Ishikawa (cell line): Measurements from ENCODE around the gene RIPK4.

ENCODE experiments used
- CEBPB ChIP-seq: IDR thresholded peaks from 2 replicates; pipeline ENCODE4 v1.6.1; 2012
- CREB1 ChIP-seq: IDR thresholded peaks from 2 replicates; pipeline ENCODE4 v1.6.1; 2012; ENCODE audit warnings: low read depth
- EGR1 ChIP-seq: IDR thresholded peaks from 2 replicates; pipeline ENCODE4 v1.6.1; 2012
- EP300 ChIP-seq: IDR thresholded peaks from 2 replicates; pipeline ENCODE4 v1.6.1; 2012; ENCODE audit warnings: borderline replicate concordance
- FOXM1 ChIP-seq: IDR thresholded peaks from 2 replicates; pipeline ENCODE4 v1.6.1; 2012; ENCODE audit warnings: low read depth, borderline replicate concordance
- NFIC ChIP-seq: IDR thresholded peaks from 2 replicates; pipeline ENCODE4 v1.6.1; 2012
- RAD21 ChIP-seq: IDR thresholded peaks from 2 replicates; pipeline ENCODE4 v1.6.1; 2012; ENCODE audit warnings: low read depth
- TAF1 ChIP-seq: IDR thresholded peaks from 2 replicates; pipeline ENCODE4 v1.6.1; 2012; ENCODE audit warnings: low read depth, mild to moderate bottlenecking
- TCF12 ChIP-seq: IDR thresholded peaks from 2 replicates; pipeline ENCODE4 v1.6.1; 2012; ENCODE audit warnings: low read depth
- TEAD4 ChIP-seq: IDR thresholded peaks from 2 replicates; pipeline ENCODE4 v1.6.1; 2012
- USF1 ChIP-seq: IDR thresholded peaks from 2 replicates; pipeline ENCODE4 v1.6.1; 2012
- YY1 ChIP-seq: IDR thresholded peaks from 2 replicates; pipeline ENCODE4 v1.6.1; 2012; ENCODE audit warnings: low read depth
- ZBTB7A ChIP-seq: IDR thresholded peaks from 2 replicates; pipeline ENCODE4 v1.6.1; 2012; ENCODE audit warnings: low read depth
- TF ChIP-seq, protein P1 (sequence below): IDR thresholded peaks from 2 replicates; pipeline ENCODE4 v1.6.1; 2012
- TF ChIP-seq, protein P2 (sequence below): IDR thresholded peaks from 2 replicates; pipeline ENCODE4 v1.6.1; 2012; ENCODE audit warnings: low read depth, mild to moderate bottlenecking

Gene RIPK4

DNA sequence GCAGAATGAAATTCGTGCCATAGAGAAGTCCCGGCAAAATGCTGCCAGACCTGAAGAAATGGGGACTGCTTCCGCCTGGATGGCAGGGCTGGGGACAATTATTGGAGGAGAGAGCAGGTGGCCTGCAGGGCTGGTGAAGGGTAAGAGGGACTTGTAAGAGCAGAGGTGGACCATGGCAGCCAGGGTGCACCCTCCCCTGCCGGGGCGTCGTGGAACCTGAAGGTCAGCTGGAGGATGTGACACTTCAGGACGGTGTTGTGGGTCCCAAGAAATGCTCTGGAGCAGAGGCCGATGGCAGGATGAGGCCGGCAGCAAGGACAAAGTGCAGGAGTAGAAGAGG, 40.3 kb downstream of the RIPK4 start:
- TF ChIP-seq NFIC, result no peak
- TF ChIP-seq TEAD4, result no peak
- no peak for TF ChIP-seq YY1
- no peak for TF ChIP-seq TCF12
- no peak for TF ChIP-seq EGR1
- TF ChIP-seq, protein P1, sequence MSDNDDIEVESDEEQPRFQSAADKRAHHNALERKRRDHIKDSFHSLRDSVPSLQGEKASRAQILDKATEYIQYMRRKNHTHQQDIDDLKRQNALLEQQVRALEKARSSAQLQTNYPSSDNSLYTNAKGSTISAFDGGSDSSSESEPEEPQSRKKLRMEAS, result no peak
- TF ChIP-seq ZBTB7A, result no peak
- TF ChIP-seq, protein P2, sequence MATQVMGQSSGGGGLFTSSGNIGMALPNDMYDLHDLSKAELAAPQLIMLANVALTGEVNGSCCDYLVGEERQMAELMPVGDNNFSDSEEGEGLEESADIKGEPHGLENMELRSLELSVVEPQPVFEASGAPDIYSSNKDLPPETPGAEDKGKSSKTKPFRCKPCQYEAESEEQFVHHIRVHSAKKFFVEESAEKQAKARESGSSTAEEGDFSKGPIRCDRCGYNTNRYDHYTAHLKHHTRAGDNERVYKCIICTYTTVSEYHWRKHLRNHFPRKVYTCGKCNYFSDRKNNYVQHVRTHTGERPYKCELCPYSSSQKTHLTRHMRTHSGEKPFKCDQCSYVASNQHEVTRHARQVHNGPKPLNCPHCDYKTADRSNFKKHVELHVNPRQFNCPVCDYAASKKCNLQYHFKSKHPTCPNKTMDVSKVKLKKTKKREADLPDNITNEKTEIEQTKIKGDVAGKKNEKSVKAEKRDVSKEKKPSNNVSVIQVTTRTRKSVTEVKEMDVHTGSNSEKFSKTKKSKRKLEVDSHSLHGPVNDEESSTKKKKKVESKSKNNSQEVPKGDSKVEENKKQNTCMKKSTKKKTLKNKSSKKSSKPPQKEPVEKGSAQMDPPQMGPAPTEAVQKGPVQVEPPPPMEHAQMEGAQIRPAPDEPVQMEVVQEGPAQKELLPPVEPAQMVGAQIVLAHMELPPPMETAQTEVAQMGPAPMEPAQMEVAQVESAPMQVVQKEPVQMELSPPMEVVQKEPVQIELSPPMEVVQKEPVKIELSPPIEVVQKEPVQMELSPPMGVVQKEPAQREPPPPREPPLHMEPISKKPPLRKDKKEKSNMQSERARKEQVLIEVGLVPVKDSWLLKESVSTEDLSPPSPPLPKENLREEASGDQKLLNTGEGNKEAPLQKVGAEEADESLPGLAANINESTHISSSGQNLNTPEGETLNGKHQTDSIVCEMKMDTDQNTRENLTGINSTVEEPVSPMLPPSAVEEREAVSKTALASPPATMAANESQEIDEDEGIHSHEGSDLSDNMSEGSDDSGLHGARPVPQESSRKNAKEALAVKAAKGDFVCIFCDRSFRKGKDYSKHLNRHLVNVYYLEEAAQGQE, result no peak
- no peak for TF ChIP-seq EP300
- no peak for TF ChIP-seq USF1
- TF ChIP-seq FOXM1, result no peak
- TF ChIP-seq TAF1, result no peak
- TF ChIP-seq CEBPB, result no peak
- TF ChIP-seq RAD21, result no peak
- TF ChIP-seq CREB1, result no peak

GRCh38 chr21:41726058-41726558, 40.7 kb downstream of the RIPK4 start:
- TF ChIP-seq, protein P2, result no peak
- TF ChIP-seq NFIC, result no peak
- no peak for TF ChIP-seq EP300
- no peak for TF ChIP-seq EGR1
- TF ChIP-seq CEBPB, result no peak
- no peak for TF ChIP-seq RAD21
- TF ChIP-seq CREB1, result no peak
- TF ChIP-seq, protein P1, result no peak
- TF ChIP-seq TEAD4, result no peak
- TF ChIP-seq USF1, result no peak
- no peak for TF ChIP-seq FOXM1
- no peak for TF ChIP-seq TCF12
- no peak for TF ChIP-seq ZBTB7A
- TF ChIP-seq YY1, result no peak

DNA sequence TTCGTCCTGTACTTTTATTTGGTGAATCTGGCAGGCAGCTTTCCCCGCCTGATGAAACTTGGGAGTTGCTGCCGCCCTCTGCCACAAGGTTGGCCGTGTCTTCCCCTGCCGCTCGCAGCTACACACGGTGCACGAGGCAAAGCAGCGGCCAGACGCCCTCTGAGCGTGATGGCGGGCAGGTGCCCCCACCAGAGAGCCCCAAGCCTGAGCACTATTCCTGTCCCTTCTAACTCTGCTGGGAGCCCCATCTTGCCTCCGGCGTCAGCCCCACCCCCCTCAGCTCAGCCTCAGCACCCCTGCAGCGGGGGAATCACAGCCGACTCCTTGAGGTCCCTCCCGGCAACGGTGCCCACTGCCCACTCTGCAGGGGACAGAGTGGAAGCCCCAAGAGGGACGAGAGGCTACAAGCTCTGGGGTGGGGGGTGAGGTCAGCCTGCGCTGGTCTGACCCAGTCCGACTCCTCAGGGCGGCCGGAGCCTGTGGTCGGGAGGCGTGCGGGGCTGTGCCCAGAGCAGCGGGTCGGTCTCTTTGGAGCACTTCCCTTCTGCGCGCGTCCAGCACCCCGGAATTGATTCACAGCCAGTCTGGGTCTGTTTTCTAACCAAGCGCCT, 41.3 kb downstream of the RIPK4 start:
- TF ChIP-seq, protein P1, result no peak
- no peak for TF ChIP-seq TCF12
- no peak for TF ChIP-seq TEAD4
- no peak for TF ChIP-seq FOXM1
- no peak for TF ChIP-seq EP300
- no peak for TF ChIP-seq YY1
- TF ChIP-seq EGR1, result no peak
- TF ChIP-seq CEBPB, result no peak
- no peak for TF ChIP-seq NFIC
- TF ChIP-seq TAF1, result no peak
- no peak for TF ChIP-seq ZBTB7A
- TF ChIP-seq RAD21, result no peak
- TF ChIP-seq USF1, result no peak
- no peak for TF ChIP-seq CREB1
- TF ChIP-seq, protein P2, result no peak
